Right lung (tissue), 5 donors: Measurements from ENCODE around the gene CSKMT. TPM values are rescaled to one million over a fixed set of nuclear protein-coding genes. Genes with fewer than 3 reads are reported as not detected.
"Not testable (repeated sequence)": the region's sequence is repeated elsewhere in the genome, so short reads cannot be mapped to it uniquely, and the experiment has no call there.

Experiments
- DNase-seq, 2 donors: peaks; one replicate each; pipeline ENCODE4 v3.0.0-alpha.2; 2013
- polyA plus RNA-seq, 5 donors: library from polyadenylated mRNA; unstranded; fragments of 120-200 nt; gene quantifications; one replicate each; pipeline versions ENCODE4 v1.2.1 to v1.2.3, GENCODE V29; 2013; ENCODE audit warnings: inconsistent platforms in 1 of 5, low replicate concordance in 1 of 5; ENCODE audit not compliant: insufficient read length in 5 of 5, insufficient read depth in 1 of 5

Gene CSKMT
- polyA plus RNA-seq, 5 donors = 4.8 to 9.0 (median 7.1) TPM

DNA sequence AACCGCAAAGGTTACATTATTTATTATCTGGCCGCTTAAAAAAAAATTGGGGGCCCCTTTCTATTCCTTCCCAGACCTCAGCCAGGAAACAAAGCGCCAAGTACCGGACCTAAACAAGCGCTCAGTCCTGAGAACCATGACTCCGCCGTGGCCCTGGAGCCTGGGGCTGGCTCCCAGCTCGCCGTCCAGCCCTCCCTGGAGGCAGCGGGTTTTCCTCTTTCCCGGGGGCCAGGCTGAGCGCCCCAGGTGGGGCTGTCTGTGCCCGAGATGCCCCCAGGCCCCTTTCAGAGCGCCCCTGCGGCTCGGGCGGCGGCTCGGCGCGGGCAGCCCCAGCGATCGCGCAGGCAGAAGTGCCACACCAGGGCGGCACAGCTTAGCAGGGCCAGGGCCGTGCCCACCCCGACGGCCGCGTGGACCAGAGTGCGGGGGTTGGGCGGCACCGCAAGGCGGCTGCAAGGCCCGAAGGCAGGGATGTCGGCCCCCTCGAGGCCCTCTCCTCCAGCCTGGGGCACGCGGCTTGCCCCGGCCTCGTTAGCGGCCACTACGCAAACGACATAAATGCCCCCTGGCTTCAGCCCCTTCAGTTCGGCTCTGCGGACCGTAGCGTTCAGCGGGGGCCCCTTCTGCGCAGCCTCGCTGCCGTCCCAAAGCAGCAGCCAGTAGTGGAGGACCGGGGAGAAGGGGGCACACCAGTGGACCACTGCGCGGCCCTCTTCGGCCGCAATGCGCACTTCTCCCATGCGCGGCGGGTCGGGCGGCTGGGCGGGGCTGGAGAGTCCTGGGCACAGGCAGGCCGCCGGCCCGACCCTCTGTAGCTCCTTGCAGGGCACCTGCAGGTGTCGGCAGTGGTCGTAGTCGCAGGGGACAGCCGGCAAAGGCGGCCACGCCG, 22.6 kb downstream of the CSKMT start:
- no peak for DNase-seq

DNA sequence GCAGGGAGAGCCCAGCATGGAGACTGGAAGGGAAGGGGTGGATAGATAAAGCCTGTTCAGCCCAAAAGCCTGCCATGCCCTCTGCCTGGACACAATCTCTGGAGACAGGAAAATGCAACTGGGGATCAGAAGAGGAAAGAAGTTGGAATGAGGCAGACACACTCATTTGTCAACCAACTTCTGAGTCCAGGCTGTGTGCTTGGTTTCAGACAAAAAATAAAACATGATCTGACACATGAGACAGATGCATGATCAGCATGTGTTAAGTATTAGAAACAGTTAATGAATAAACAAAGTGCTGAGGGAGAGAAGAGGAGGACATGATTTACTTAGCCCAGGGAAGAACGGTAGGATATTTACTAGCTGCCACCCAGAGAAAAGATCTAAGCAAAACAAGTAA, 23.4 kb downstream of the CSKMT start:
- no peak for DNase-seq

DNA sequence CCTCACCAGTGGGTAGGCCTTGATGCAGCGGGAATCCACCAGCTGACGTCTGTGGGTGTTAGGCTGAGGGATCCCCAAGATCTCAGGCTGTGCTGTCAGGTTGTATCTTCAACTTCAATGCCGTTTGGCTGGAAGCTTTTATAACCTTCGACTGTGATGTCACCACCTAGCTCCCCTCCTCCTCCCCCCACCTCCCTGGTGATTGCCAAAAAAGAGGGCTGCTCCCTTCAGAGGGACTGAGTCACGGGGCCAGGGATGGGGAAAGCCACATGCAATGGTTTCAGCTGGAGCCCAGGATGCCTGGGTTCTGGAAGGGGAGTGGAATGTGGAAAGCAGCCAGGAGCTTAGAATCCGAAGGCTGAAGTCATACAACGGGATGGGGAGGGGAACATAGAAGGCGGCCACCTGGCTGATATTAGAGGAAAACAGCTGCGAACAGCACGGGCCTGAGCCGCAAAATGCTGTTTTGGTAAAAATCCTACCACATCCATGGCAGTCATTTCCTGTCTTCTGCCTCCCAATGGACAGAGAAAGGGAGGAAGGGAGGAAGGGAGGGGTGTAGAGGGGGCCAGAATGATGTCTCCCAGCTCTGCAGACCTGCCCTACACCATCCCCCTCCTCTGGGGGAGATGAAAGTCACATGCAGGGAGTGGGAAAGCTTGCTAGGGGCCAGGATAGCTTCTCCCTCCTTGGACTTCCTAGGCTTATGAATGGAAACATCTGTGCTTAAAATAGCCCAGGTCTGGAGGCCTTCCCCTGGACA, 24.5 kb downstream of the CSKMT start, which contains the start of gene LRRN4CL:
LRRN4CL (minus strand) TSS at position 110 of the 763 bp plus-strand sequence. CDS start 1,022 bp downstream, outside the sequence.
- DNase-seq = no peak

DNA sequence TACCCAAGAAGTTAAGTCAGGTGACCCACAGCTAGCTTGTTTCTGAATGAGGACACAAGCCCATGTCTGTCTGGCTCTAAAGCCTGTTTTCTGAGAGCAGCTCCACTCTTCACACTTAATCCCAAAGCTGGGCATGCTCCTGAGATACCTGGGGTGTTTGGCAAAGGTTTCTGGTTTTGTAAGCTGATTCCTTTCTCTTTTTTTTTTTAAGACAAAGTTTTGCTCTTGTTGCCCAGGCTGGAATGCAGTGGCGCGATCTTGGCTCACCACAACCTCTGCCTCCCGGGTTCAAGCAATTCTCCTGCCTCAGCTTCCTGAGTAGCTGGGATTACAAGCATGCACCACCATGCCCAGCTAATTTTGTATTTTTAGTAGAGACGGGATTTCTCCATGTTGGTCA, 28.5 kb downstream of the CSKMT start:
- DNase-seq = not testable (repeated sequence)

DNA sequence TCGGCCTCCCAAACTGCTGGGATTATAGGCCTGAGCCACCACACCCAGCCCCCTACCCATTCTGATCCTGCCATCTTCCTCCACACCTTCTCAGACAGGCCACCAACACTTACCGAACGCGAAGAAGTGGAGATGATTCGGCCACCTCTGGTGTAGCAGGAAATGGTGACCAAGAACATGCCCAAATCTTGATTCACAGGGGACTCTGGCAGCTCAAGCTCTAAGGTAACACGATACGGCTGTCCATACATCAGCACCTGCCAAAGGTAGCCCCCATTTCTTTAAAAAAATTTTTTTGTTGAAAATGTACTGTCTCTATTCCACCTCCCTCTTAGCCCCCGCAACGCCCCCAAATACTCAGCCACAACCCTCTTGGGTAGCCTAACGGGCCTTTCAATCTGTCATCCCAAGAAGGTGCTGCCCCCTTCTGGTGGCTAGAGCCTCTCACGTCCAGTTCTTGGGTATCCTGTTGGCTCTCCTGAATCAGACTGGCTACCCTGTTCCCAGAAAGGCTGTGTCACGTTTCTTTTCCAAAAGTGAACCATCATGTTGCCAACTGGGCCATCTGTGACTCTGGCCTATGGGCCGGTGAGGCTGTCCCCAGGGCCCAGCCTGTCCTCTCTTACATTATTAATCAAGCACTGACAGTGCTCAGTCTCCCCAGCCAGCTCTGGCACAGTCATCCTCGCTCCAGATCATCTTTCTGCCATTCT, 29.5 kb downstream of the CSKMT start:
- no peak for DNase-seq

DNA sequence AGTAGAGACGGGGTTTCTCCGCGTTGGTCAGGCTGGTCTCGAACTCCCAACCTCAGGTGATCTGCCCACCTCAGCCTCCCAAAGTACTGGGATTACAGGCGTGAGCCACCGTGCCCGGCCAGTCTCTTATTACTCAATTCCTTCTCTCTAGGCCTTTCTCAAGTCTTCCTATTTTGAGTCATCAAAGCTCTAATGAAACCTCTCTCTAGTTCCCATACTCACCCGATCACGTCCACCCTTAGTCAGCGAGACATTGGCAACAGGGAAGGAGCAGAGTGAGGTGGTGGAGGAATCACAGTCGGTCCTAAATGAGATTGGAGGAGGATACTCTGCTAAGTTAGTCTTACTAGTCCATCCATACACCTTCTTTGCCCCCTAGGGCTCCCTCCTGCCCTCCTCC, 37.1 kb downstream of the CSKMT start:
- DNase-seq = no peak

DNA sequence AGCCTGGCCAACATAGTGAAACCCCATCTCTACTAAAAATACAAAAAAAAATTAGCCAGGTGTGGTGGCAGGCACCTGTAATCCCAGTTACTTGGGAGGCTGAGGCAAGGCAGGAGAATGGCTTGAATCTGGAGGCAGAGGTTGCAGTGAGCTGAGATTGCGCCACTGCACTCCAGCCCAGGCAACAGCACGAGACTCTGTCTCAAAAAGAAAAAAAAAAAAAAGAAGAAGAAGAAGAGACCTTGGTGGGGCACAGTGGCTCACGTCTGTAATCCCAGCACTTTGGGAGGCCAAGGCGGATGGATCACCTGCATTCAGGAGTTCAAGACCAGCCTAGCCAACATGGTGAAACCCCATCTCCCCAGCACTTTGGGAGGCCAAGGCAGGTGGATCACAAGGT, 38.8 kb downstream of the CSKMT start:
- not testable (repeated sequence) for DNase-seq

DNA sequence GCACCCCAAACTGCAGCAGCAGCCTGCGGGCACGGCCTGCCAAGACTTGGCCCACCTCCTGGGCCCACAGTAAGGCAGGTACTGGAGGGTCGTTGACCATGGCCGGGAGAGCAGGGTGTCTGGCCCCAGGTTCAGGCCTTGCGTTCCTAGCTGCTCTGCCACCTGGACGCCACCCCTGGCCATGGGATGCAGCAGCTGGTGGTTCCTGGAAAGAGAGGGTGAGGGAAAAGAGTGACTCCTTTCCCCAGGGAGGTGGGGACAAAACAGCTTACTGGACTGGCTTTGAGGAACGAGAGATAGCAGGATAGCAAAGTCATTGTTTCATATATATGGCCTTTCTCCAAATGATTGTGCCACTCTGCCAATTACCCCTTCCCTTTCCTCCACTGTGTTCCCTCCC, 40.3 kb downstream of the CSKMT start:
- DNase-seq = no peak

DNA sequence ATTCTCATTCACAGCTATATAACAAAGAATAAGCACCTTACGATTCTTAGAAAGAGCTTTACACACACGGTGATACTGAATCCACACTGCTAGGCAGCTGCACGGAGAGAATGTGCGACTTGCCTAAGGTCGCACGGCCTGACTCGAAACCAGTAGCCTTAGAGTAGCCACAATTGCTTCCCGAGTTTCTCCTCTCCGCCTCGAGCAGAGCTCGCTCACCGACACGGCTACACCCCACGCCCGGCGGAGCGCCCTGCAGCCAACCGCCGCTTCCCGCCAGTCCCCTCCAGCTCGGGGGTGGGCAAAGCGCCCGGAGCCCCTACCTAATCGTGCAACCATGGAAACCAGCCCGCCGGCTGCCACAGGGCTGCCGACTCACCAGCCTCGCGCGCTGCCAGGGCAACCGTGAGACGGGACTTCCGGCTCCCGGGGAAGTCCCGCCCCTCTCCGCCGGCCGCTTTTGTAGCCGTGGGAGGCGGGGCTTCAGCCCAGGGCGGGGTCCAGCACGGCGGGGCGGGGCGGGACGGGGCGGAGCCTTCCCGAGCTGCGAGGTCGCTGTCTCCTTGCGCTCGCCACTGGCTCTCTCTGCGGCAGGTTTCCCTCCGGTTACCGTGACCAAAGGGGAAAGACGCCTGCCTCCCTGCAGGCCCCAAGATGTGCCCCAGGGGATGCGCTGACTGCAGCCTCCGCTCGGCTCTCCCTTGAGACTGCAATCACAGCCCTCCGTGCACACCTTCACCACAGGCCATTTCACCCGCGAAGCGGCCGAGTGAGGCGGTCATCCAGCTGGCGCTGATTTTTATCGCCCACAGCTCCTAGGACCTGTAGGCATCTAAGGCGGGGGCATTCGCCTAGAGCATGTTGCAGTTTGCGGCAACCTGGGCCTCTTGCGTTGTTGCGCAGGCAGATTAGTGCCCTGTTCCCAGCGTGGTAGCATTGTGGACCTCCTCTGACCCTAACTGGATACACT, 41.1 kb downstream of the CSKMT start:
- DNase-seq = peak; percentile 91 to 92

DNA sequence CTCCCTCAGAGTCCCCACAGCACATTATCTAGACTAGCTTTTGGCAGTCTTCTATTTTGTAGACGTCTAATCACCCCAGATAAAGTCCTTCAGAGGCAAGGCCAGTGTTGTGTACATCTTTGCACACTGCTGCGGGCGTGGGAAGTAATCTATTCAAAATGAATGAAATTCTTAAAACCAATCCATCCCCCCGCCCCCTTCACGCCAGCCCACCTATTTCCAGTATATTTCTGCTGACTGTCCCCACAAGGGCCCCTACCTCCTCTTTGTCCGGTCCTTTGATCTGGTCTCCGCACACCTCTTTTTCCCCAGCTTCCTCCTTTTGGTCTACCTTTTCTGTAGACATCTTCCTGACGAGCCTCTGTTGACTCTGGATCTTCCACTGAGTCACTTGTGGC, 41.7 kb downstream of the CSKMT start:
- no peak for DNase-seq

DNA sequence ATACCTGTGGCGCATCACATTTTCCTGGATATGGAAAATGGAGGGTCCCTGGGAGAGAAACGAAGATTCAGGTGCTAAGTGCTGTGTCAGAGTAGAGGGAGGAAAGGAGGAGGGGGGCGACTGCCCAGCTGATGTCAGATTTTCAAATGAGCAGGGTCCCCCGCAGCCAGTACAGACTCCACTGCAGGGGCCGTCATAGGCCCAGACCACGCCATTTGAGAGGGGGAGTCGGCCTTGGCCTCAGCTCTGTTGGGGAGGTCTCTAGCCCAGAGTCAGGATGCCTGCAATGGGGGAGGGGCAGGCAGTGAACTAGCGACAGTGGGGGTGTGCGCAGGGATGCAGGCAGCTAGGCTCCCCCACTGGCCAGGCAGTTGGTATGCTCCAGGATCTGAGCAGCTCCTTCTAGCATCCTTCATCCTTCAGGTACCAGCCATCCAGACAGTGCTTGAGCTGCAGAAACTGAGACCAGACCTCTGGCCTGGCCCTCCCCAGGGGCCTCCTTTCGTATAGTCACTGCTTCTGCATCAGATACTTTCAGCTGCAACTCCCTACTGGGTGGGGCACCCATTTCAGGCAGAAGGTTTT, 42.3 kb downstream of the CSKMT start, which contains the start of the genes BSCL2 and GNG3:
BSCL2 (minus strand) TSS at position 148 of the 585 bp plus-strand sequence. CDS start 229 bp downstream, outside the sequence.
GNG3 (plus strand) TSS at position 400 of the 585 bp plus-strand sequence. CDS start 620 bp downstream, outside the sequence.
- DNase-seq = no peak

DNA sequence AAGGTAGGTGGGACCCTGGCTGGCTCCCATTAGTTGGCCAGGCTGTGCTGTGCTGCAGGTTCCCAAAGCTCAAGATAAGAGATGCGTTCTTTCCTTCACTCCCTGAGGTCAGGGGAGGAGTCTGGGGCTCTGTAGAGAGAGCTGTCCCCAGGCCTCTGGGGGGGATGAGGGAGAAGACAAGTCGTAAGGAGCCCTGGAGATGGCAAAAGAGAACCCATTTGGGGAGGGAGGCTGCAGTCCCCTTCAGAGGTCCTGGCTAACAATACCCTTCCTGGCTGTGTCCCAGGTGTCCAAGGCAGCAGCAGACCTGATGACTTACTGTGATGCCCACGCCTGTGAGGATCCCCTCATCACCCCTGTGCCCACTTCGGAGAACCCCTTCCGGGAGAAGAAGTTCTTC, 43.3 kb downstream of the CSKMT start:
- DNase-seq = no peak

DNA sequence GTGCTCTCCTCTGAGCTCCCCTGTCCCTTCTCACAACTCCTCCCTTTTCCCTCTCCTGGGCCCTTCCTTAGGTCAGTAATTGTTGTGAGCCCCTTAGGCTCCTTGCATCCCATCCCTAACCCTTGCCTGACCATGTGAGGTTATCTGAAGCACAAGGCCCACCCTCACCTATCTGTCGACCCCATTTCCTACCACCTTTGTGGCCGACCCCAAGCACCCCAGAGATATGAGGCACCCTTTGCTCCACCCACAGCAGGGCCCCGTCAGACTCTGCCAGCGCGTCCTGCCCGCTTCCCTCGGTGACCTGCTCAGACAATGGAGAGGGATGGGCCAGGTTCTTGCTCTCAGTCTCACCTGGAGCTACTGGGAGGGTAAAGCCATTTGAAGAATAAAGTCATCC, 43.7 kb downstream of the CSKMT start:
- no peak for DNase-seq

DNA sequence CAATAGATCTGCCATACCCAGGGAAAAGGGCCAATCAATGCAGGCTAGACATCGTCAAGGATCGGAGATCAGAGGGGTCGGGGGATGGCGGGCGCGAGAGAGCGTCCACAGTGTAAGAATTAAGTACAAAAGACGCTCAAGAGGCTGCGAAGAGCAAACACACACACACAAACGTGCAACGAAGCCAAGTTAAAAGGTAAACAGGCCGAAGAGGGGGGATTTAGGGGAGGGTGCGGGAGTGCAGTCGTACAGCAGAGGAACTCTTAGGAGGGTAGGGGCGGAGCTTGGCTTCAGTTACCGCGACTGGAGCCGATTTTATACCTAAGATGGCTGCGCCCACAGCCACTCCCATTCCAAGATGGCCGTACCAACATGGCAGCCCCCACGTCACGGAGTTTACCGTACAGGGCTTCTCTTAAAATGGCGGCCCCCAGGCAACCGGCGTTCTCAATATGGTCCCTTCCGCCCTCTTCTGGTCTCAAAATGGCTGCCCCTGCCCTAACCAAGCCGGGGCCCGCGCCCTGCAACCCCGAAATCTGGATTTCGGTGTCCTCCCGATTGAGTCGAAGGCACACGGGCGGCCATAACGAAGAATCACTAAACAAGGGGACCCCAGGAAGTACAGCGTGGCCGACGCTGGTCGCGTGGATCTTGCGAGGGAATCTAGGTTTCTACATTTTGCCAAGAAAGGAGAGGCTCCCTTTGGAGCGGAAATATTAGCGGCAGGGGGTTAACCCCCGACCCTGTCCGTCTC, 44.3 kb downstream of the CSKMT start:
- peak; percentile 96 to 98 for DNase-seq

DNA sequence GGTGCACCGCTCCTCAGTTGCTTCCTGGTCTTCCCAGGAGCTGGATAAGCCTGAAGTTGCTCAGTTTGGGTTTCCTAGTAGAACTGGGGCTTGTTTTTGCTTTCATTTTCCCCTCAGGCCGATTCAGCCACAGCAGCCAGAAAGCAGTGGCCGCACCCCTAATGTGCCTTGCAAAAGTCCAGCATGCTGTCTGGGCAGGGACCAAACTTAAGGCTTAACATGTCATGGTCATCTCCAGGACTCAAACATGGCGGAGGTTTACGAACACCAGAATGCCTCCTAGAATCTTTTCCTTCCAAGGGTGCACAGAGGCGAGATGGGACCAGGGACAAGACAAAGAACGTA, 44.9 kb downstream of the CSKMT start:
- no peak for DNase-seq

DNA sequence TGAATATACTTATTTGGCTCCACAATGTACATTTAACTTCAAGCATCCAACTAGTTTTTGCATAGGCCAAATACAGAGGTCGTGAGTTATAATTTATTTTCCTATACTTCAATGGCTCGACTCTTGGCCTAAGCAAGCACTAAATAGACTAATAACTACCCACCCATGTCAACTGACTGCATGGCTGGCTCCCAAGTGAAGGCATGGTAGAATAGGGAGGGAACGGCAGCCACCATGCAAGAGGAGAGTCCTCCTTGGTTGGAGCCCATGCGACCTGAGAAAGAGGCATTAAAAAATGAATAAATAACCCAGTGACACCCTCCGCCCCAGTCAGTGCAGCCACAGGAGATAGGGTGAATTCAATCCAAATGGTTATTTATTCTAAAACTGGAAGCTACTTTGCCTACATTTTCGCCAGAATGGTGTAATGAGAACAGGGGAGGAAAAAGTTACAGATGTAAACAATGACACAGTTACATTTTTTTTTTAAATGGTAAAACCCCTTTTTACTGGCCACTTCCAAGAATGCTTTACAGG, 47.2 kb downstream of the CSKMT start:
- DNase-seq = no peak

DNA sequence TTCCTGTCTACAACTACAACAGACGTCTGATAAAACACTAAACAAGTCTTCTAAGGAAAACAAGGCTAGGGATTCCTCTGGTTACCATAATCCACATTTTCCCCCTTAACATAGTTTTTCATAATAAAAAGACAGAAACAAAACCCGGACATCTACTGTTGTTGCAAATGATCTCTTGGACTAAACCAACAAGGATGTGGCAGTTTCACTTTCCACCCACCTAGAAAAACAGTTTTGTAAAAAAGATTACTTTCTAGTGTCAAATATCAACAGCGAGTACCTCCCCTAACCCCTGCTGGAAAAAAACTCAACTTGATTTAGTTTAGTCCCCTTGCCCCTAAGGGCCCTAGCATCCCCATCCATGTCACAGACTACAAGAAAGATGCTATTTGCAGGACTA, 47.7 kb downstream of the CSKMT start:
- DNase-seq = no peak

DNA sequence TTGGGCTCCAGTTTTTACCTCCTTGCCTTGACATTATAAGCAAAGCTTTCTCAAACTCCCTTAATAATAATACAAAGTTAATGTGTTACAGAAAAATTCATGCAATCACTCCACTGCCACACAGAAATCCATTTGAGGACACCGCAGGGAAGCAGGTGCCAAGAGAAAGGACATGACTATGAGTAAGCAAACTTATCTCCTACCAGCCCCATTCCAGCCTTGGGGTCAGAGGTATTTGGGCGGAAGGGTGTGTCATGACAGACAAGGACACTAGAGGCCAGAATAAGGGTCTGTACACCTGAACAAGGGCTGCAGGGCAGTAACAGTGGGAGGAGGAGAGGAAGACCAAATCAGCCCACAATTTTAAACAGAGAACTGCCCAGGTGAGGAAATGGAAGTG, 48.2 kb downstream of the CSKMT start:
- no peak for DNase-seq
